HG03571 (cell line): Measurements from ENCODE around the gene NEGR1.
"Not testable (repeated sequence)": the region's sequence is repeated elsewhere in the genome, so short reads cannot be mapped to it uniquely, and the experiment has no call there.

Experiments used
- ATAC-seq: cut with Tn5 transposase; IDR thresholded peaks from one replicate; pipeline ENCODE4 v1.9.1; 2021; ENCODE audit not compliant: unreplicated experiment

The NEGR1 gene

DNA sequence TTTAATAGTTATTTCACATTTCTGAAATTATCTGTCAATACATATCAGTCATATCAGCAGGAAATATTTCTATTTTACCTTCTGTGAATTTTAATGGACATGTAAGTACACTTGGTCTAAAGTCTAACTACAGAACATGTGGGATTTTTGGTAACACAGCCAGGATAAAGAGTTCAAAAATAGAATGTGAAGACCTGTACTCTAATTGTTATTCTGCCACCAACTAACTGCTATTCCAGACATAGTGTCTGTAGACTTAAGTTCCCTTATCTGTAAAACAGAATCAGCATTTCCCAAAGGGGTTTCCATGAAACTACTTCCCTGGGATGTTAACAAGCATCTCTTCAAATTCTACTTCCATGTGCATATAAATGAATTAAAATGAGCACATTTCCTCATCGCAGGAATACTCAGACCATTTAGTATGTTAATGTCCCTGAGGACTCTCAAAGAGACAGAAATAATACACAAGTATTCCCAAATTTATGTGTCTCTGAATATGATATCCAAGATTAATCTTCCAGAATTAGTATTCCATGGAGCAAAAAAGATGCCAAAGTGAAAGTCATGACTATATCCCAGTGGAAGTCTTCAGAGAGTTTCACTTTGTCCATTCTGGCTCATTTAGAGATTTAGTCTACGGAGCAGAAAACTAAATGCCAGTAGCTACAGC lies 325.6 kb downstream of the NEGR1 start:
- no peak for ATAC-seq

DNA sequence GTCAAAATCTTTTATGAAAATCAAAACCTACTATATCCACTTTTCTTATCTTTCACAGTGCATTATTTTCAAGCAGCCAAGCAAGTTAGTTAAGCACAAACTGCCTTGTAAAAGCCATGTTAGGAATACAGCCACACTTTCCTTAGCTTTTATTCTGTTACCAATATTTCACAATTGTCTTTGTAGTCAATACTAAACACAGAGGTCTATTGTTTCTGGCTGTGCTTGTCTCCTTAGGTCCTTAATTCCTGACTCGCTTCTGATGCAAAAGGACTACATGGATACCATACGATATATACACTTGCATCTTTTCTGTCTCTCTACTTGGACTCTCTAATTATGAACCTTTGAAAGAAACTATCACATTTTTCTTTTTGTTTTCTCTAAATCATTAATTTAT lies 331.8 kb downstream of the NEGR1 start:
- ATAC-seq: no peak

DNA sequence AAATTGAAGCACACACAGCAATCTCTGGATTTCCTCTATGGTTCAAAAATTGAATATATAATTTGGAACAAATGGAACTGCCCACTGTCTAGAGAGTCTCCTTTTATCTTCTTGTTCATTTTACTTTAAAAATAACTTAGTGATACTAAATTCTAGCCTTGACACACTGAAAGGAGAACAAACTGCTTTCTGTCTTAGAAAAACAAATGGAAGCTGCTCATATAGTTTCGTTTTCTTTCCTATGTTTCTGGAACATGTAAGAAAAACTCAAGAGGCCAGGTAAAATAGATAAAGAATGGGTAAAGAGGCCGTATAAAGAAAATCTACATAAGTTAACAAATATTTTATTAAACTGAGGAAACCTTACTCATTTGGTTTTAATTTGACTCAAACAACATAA lies 332.7 kb downstream of the NEGR1 start:
- ATAC-seq: no peak

DNA sequence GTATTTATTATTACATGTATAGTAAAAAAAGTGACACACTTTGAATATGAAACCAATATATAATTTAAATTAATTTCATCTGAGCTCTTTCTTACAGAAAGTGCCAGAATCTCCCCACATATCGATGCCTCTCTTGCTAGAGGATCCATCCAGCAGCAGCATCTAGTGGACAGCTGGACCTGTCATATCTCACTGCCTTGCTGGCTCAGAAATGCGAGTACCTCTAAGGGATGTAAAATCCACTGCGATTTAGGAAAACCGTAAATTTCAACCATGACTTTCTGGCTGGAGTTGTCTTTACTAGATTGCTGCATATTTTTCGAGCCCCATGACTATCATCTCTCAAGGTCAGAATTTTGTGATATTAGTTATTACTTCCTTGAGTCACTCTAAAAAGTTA lies 333.8 kb downstream of the NEGR1 start:
- ATAC-seq: no peak

DNA sequence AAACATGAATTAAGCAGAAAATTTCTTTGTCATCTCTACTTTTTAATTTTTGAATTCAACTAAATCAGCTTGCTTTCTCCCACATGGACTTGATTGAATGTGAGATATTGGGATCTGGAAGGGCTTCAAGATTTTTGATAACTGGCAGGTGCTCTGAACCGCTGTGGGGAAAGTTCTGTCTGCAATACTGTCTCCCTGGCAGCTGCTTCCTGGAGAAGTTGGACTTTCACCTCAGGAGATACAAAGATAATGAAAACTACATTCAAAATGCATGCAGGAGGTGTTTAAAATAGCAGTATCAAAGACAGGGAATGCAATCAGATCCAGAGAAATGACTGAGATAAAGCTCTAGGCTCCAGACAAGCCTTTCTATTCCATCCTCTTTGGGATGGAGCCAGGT lies 338.3 kb downstream of the NEGR1 start:
- no peak for ATAC-seq

DNA sequence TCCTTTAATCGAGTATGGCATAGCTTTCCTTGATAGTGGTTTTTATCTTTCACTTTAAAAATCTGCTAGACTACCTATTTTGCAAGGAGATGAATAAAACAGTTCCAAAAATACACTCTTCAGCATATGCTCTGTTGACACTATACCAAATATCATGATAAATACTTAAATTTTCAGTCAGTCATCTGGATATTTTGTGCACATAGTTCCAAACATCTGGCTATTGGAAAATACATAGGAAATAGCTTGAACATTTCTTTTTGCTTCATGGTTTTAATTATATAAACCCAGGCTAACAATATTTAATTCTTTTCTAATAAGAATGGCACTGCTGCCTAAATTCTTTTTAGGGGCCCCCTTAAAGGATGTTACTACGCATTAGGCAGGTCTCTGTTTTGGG lies 342.1 kb downstream of the NEGR1 start:
- ATAC-seq: no peak

DNA sequence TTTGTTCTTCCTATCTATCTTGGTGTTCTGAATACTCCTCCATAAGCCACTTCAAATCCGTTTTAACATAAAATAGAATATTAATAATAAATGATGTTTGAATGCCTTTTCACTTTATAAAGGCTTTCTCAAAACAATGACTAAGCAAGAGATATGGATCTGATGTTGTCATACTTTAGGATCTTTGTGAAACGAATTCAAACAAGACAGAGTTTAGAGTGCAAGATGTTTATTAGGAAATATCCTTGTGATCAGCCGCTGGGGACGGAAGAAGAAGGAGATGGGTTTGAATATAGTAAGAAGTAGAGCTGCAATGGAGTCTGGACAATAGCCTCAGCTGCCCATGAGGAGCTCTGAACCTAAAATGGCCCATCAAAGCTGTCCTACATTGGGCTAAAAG lies 351.8 kb downstream of the NEGR1 start:
- no peak for ATAC-seq

DNA sequence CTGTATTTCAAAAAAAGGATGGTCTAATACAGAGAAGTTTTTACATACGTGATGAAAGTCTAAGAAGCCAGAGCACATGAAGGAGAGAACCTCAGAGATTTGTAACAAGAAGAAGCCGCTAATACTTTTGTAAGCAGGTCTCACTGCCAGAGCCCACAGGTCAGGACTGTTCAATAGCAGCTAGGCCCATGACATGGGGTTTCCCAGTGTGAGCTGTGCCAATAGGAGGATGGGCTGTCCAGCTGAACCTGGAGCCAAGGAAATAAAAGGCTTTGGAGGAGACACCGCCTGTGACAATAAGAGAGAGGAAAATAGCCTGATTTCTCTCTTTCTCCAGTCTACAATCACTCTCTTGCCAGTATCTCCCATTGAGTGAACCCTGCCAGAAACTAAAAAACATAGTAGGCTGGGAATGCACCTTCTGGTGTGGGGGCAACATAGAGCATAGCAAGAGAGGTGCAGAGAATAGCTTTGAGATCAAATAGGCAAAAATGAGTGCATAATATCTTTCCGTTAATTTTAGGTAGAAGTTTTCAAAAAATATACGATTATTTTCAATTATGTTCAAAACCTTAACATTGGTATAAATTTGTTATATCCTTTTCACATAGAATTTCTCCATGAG lies 360.3 kb downstream of the NEGR1 start:
- no peak for ATAC-seq

DNA sequence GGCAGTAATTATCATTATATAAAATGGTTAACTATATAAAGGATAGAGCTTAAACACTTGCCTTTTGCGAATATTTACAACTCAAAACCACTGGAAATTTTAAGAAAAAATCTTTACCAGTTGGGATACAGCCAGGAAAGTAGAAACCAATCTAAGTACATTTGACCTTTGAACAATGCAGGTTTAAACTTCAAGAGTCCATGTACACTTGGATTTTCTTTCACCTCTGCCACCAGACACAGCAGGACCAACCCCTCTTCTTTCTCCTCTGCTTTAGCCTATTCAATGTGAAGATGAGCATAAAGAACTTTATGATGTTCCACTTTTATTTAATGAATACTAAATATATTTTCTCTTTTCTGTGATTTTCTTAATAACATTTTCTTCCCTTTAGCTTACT lies 361.1 kb downstream of the NEGR1 start:
- ATAC-seq: no peak

DNA sequence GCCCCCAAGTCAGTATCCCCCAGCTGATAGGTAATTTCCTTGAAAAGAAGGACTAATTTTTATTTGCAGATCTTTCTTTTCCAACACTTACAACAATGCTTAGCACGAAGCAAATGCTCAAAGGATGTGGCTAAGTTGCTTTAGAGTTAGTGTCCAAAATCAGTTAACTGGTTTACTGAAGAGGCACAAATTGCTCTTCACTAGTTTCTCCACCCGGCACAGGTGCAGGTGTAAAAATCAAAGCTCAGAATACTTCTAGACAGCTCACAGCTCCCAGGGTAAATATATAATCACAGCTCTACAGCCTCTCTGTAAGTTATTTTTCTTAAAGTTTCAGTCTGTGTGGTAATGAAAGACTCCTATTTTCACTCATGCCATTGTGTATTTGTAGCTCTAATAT lies 361.8 kb downstream of the NEGR1 start:
- no peak for ATAC-seq

DNA sequence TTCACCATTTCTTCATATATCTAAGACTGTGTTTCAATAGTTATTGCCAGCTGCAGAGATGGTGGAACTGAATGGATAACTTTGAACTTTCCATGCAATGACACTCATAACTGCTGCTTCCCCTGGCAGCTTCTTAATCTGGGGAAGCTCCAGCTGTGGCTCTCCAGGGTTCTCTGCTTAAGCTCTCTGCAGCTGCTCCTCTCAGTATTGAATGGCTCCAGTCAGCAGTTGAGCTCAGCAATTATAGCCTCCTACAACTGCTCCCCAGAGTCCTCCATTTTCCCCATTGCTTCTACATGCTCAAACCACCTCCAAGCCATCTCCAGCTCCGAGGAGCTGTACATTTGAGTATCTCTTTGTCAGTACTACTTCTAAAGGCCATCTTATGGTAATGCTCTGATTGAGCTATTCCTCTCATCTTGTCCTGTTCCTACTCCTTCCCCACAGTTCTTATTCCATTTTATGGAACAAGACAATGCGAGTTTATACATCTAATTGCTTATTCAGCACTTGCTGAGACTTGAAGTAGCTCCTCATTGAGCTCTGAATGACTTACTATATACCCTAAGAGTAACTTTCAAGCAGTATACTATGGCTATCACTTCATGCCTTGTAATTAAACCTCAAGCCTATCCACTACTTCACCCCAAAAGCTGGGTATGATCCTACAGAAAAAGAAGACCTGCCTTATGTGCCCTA lies 362.4 kb downstream of the NEGR1 start:
- ATAC-seq: no peak

DNA sequence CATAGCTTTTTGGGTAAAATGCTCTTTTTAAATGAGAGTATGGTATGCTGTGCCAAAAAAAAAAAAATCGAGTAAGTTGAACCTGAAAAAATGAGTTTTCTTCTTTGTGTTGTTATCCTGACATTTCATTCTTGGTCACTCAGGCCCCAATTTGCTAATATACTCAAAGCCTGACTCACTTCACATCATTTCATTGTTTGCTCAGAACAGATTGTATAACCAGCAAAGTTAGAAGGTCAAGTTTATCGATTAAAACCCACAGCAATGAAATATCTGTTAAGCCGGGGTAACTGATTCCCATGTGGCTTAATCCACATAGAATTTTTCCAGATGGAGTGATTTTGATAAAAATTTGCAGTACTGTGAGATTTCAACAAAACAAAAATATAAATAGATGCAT lies 363.7 kb downstream of the NEGR1 start:
- no peak for ATAC-seq

DNA sequence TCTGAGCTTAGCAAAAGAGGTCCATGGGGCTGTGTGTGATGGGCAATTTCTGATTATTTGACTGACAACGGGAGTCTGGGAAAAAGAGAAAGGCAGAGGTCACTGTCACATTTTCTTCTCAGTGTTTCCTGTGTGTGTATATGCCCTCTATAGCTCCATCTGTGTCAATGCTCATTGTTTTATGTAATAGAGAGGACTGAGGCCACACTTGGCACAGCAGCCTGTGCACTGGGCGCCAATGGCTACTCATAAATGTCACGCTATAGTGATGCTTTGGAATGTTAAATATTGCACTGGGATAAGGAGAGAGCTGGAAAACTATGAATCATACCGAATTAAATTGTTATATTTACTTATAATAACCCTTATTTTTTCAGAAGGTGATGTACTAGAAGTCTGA lies 365.4 kb downstream of the NEGR1 start:
- no peak for ATAC-seq

DNA sequence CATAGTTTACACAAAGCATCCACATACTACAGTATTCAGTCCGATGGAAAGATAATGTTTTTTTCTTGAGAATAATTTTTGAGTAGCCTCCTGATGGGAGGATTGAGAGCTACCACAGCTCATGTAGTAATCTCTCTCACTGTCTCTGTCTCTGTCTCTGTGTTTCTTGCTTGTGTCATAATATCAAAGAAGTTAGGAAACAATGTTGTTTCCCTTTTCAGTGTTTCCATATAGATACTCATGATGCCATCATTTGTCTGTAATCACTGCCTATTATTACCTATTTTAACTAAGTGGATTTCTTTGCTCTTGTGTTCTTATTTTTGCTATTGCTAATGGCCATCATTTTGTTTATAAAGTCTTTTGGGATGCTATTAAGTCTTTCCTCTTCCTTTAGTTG lies 367.7 kb downstream of the NEGR1 start:
- no peak for ATAC-seq

DNA sequence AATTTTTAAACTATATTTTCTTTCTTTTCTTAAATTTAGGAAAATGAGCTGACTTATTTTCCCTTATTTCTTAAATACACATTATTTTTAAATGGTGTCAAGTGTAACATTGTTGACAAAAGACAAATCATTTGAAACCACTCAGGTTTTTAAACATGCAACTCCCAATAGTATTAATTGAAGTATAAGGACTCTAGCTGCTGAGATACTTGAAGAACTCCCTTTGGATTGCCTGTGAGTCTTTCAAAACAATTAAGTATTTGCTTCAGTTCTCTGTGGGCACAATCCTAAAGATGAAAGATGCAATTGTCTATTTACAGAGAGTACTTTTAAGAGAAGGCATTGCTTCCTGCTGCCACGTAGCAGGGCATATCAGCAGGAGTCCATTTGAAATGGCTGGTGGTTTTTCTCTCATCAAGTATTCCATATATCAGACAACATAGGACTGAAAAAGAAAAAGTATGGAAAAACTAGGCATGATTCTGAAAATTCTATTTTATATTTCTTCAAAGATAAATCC lies 373.4 kb downstream of the NEGR1 start:
- no peak for ATAC-seq

DNA sequence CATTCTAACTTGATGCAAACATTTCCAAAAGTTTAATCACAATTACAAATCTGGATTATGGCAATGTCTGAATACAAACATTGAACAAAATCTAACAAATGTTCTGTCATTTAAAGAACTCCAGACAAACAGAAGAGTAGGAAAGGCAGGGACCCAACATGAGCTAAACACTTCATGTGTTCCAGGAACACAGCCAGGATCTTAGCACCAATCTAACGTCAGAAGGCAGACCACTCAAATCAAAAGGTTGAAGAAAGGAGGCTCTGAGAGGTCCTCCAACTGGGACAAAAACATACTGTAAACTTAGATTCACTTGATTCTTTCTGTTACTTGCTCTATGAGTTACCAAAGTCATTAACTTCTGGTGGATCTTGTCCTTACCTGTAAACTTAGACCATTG lies 374.0 kb downstream of the NEGR1 start:
- ATAC-seq: no peak

DNA sequence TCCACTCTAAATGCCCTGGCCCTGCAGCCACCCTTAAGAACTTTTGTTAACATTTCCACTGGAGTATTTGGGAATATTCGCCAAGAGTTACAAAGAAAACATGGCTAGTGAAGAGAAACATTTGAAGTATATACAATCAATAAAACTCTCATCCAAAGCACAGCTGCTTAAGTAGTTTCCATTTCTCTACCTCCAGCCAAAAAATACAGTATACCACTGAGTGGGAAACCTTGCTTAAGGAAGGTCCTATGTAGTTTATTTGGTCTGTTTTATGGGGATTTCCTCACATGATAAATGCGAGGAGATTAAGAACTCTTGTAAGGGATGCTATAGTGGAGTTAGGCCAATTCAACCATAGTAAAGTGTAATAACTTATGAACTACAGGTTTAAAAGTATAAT lies 382.5 kb downstream of the NEGR1 start:
- ATAC-seq: no peak

DNA sequence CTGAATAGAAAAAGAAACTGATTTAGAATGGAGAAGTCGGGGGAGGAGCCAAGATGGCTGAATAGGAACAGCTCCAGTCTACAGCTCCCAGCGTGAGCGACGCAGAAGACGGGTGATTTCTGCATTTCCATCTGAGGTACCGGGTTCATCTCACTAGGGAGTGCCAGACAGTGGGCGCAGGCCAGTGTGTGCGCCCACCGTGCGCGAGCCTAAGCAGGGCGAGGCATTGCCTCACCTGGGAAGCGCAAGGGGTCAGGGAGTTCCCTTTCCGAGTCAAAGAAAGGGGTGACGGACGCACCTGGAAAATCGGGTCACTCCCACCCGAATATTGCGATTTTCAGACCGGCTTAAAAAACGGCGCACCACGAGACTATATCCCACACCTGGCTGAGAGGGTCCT lies 394.2 kb downstream of the NEGR1 start:
- ATAC-seq: not testable (repeated sequence)

DNA sequence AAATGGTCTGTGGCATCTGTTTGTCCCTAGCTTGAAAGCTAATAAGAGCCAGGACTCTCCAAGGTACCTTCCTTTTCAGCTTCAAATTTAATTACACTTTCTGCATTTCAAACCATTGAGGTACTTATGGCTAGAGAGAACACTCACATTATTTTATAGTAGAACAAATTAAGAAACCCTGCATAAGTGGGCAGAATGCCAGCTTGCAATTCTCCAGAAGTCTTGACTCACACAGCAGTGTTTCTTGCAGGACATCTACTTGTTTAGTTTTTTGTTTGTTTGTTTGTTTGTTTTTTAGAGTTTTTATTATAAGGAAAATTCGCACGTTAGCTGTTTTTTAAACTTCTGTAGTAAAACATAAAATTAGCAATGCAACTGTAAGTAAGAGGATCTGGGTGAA lies 397.2 kb downstream of the NEGR1 start:
- no peak for ATAC-seq

DNA sequence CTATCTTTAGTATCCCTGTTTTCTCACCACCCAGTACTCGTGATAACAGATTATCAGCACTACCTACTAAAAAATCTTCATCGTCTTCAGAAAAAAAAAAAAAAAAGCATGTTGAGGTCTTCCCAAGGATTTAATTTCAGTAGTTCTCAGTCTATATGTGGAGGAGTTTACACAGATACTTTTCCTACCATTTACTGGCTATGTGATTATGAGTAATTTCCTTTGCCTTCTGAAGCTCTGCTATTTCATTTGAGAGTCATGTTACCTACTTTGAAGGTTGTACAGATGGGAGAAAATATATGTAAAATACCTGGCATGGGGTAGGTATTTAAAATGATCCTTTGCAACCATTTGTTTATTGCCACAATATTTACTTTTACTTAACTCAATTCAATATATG lies 399.7 kb downstream of the NEGR1 start:
- no peak for ATAC-seq

DNA sequence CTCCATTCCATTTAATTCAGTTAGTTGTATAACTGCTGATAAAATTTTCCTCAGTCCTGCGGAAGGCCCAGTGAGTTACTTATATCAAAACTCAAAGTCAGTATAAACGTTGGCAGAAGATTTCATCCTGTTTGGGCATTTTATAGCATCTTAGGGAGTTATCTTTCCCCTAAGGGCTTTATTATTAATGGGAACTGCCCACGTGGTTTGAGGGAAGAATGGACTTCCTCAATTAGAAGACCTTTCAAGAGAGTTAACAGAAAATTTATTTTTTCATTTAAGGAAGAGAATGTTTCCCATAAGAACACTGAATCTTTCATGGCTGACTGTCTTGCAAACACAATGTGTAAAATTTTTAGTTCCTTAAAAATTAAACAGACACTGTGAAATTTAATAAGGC lies 400.1 kb downstream of the NEGR1 start:
- no peak for ATAC-seq

DNA sequence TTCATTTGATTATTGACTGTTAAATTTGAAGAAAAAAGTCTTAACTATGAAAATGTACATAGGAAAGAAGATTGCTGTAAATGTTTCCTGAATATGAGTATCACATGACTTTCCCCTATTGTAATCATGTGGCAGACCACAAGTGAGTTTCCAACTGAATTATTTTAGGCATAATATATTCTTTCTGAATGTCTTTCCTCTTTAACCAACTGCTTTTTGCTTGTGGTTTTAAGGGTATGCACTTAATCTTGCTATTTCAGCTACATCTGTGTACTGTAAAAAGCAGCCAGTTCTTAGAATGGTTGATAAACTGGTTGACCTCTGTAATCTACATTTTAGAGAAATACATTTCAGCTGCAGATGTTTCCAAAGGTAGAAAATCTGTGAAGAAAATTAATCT lies 400.7 kb downstream of the NEGR1 start:
- no peak for ATAC-seq
